Measurements from ENCODE around the gene SH3GL1. TPM values are rescaled to one million over a fixed set of nuclear protein-coding genes. Genes with fewer than 3 reads are reported as not detected.

The SH3GL1 gene
- total RNA-seq, 2 donors from 2014 or later: 40.9 to 53.4 TPM

DNA sequence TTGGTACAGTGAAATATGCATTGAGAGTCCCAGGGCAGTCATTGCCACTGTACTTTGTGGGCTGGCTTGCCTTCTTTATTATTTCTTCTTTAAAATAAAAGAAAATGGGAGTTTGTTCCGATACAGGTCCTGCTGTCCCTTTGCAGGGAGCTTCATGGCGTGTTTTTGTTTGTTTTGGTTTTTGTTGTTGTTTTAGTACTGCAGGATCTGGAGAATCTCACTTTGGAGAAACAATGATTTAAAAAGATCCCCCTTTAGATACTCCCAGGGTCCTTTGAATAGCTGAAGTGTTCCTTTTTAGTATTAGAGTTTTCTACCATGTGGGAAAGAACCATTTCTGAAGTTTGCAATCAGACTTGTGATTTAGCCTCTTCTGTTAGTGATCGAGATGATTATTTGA is 13.2 kb upstream of the SH3GL1 start:
- DNase-seq (ENCODE audit: low spot score in 2 of 2) (no peak), ATAC-seq (no peak)
- no peaks in the 10 kb centered on the region for H3K9me3 Mint-ChIP-seq
- H3K36me3 Mint-ChIP-seq: peaks cover 12% of the 10 kb centered on the region in 2 donors
- H3K27ac Mint-ChIP-seq: no peak overlapping the region

DNA sequence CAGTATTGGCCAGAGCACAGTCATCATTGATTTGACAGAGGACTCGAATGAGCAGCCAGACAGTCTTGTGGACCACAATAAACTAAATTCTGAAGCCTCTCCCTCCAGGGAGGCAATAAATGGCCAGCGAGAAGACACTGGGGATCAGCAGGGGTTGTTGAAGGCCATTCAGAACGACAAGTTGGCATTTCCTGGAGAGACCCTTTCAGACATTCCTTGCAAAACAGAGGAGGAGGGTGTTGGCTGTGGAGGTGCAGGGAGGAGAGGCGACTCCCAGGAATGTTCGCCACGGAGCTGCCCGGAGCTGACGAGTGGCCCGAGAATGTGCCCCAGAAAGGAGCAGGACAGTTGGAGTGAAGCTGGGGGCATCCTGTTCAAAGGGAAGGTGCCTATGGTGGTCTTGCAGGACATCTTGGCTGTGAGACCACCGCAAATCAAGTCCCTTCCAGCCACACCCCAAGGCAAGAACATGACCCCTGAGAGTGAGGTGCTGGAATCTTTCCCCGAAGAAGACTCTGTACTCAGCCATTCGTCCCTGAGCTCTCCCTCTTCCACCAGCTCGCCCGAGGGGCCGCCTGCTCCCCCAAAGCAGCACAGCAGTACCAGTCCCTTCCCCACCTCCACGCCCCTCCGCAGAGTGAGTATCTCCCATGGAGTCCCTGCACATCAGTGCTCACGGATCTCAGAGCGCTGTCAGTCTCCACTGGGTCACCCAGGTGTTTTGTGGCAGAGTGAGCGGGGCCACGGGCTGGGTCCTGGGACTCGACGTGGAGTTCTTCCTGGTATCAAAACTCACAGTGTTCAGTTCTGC is 9.0 kb upstream of the SH3GL1 start:
- peaks cover 19 to 29% of the 10 kb centered on the region in 2 donors for H3K36me3 Mint-ChIP-seq
- H3K9me3 Mint-ChIP-seq: no peaks in the 10 kb centered on the region
- peak overlapping the region in 1 of 2 donors; percentile 62 for H3K27ac Mint-ChIP-seq
- no peak for ATAC-seq
- no peak for DNase-seq (ENCODE audit: low spot score in 2 of 2)

DNA sequence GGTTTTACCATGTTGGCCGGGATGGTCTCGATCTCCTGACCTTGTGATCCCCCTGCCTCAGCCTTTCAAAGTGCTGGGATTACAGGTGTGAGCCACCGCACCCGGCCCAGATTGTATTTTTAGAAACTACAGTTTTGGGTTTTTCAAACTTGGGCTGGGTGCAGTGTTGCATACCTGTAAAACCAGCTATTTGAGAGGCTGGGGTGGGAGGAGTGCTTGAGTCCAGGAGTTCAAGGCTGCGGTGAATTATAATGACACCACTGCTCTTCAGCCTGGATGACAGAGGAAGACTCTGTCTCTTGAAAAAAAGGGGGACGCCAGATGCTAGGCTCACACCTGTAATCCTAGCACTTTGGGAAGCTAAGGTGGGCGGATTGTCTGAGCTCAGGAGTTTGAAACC is 6.3 kb upstream of the SH3GL1 start:
- Mint-ChIP-seq H3K27ac (no peak overlapping the region), H3K9me3 (no peaks in the 10 kb centered on the region), H3K36me3 (peaks cover 26 to 40% of the 10 kb centered on the region in 2 donors)
- no peak for ATAC-seq
- DNase-seq (ENCODE audit: low spot score in 2 of 2): no peak

DNA sequence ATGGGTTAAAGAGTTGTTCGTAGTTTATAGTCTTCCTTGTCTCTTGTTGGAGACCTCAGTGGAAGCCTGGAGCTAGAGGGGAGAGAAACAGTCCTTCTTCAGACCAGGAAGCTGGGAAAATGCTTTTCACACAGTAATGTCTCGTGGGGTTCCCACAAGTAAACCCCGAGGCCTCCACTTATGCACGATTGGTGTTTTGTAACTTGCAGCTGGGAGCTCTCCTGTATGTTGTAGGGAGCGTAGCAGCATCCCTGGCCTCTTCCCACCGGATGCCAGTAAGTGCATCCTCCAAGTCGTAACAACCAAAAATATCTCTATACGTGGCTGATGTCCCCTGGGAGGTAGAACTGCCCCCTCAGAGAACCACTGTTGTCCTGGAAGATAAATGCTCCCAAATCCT is 5.6 kb upstream of the SH3GL1 start:
- no peak for DNase-seq (ENCODE audit: low spot score in 2 of 2)
- Mint-ChIP-seq H3K27ac (peak overlapping the region in 1 of 2 donors; percentile 50), H3K36me3 (peaks cover 26 to 40% of the 10 kb centered on the region in 2 donors), H3K9me3 (no peaks in the 10 kb centered on the region)
- no peak for ATAC-seq

DNA sequence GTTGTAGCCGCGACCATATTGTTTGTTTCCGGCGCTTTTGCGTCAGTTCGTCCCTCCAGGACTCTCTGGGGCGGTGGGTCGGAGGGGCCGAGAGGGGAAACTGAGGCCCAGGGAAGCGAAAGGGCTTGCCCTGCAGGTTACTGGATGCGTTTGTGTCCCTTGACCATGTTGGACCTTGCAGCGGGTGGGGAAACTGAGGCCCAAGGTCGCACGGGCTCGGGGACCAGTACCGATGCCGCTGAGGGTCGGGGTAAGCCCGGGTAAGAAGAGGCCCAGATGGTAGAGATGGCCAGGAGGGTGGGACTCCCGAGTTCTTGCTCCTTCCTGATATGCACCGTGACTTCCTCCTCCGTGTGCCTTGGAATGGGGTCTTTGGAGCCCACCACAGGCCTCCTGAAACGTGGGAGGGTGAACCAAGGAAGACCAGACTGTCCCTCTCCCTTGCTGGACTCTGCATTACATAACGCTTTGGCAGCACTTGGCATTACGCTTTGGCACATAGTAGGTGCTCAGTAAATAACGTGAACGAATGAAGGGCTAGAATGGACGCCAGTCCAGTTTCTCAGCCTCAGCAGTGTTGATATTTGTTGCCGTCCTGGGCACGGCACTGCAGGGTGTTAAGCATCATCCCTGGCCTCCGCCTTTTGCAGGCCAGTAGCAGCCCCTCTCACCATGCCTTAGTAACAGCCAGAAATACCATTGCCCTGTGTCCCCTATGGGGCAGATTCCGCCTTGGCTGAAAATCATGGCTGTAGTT is 2.8 kb upstream of the SH3GL1 start:
- no peak for DNase-seq (ENCODE audit: low spot score in 2 of 2)
- no peaks in the 10 kb centered on the region for H3K9me3 Mint-ChIP-seq
- no peak for ATAC-seq
- peak overlapping the region; percentile 94 to 97 for H3K27ac Mint-ChIP-seq
- peaks cover 30 to 39% of the 10 kb centered on the region in 2 donors for H3K36me3 Mint-ChIP-seq

DNA sequence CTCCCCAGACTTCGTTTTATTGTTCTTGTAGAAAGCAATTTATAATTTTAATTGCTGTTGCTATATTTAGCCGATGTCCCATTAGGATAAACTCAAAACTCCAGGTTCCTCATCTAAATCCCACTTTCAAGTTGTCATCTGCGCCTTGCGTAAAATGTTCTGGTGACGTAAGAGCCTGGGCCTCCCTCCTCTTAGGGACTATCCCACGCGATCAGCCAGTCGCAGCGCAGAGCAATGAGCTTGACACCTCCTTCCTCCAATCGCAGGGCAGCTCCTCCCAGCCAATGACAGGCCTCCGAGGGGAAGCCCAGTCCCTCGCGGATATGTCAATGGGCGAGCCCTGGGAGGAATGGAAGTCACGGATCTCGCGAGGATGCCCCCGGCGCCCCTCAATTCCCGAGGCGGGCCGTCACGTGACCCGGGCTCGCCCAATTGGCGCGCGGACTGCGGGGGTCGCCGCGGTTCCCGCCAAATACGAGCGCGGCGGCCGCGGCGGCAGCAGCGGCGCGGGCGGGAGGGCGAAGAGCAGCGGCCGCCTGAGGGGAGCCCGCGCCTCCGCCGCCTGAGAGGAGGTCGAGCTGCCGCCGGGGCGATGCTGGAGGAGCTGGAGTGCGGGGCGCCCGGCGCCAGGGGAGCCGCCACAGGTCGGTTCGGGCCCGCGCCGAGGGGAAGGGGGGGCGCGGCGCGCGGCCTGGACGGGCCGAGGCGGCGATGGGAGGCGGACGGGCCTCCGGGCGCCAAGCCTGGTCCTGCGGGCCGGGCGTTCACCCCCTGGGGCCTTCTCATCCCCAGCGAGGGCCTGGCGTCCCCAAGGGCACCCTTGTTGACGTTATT is 2.0 kb upstream of the SH3GL1 start, which contains the start of gene CHAF1A:
Gene CHAF1A (plus strand): TSS at position 470 of the 834 bp plus-strand sequence. CDS start 123 bp downstream, at position 593.
- DNase-seq (ENCODE audit: low spot score in 2 of 2): peak; percentile 99 to 100
- peaks cover 30 to 42% of the 10 kb centered on the region in 2 donors for H3K36me3 Mint-ChIP-seq
- peak; percentile 94 to 95 for ATAC-seq
- H3K9me3 Mint-ChIP-seq: no peaks in the 10 kb centered on the region
- peak within 1 kb of the TSS; percentile 94 to 97 for H3K27ac Mint-ChIP-seq

DNA sequence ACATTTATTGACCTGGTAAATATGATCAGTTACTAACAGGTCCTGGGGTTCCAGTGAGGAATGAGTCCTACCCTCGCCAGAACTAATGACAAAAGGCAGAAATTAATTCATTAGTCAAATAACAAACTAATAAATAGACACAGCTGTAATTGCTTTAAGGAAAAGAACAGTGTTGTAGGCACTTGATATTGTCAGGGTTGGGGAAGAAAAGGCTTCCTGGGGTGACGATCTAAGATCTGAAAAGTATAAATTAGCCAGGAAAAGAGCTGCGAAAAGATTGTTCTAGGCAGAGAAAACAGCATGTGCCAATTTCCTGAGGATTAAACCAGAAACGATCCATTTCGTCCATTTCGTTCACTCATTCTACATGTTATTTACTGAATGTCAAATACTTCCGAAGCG is 1.4 kb upstream of the SH3GL1 start:
- no peaks in the 10 kb centered on the region for H3K9me3 Mint-ChIP-seq
- H3K36me3 Mint-ChIP-seq: peaks cover 31 to 47% of the 10 kb centered on the region in 2 donors
- DNase-seq (ENCODE audit: low spot score in 2 of 2) (no peak), ATAC-seq (no peak)
- H3K27ac Mint-ChIP-seq: peak overlapping the region; percentile 94 to 96

DNA sequence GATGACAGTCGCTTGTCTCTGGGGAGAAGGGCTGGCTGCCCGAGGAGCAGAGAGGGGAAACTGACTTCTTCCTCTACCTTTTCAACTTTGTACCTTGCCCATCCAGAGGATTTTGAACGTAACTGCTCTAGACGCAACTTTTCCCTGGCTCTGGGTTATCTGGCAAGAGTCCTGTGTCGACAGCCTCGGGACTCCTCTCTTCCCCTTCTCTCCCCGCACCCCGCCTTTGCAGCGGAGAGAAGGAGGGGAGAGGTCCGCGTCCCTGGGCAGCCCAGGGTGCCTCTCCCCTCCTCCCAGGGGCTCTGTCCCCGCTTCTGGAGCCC is 574 bp downstream of the SH3GL1 start:
- H3K36me3 Mint-ChIP-seq: peaks cover 27 to 46% of the 10 kb centered on the region in 2 donors
- DNase-seq (ENCODE audit: low spot score in 2 of 2): peak in 1 of 2 donors; percentile 64
- peak overlapping the region; percentile 92 to 94 for H3K27ac Mint-ChIP-seq
- peak; percentile 4 for ATAC-seq
- H3K9me3 Mint-ChIP-seq: no peaks in the 10 kb centered on the region

DNA sequence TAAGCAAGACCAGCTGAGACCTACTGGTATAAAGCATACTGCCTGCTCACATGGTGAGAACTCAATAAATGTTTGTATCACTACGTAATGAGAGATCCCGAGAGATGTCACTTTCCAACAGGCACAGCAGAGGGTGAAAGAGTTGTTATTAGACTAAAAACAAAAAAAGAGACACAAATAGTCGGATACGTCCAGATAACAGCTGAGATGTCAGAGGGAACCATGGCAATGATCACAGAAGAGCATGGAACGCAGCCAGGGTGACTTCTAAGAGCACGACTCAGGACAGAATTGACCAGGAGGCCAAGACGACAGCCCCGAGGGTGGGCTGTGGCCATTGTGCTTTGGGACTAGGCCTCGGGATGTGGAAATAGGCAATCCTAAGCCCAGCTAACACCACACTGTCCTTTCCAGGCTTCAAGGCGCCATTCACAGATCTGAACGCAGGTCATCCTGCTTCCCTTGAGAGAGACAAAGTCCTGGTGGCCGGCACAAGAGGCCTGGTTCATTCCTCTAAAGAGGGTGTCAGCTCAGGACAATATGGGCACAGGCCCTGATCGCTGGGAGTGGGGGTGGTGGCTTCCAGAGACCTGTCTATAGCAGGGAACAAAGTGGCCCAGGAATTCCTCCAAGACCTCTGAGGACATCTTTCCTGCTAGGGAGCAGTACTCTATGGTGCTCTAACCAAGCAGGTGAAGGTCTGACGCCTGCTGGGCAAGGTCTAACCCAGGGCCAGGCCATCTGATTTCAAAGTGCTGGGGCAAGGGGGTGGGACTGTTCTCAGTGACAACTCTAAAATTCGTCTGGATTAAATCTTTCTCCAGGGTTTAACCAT is 3.2 kb downstream of the SH3GL1 start:
- Mint-ChIP-seq H3K36me3 (peaks cover 16 to 30% of the 10 kb centered on the region in 2 donors), H3K9me3 (no peaks in the 10 kb centered on the region), H3K27ac (no peak overlapping the region)
- ATAC-seq: no peak
- DNase-seq (ENCODE audit: low spot score in 2 of 2): no peak

DNA sequence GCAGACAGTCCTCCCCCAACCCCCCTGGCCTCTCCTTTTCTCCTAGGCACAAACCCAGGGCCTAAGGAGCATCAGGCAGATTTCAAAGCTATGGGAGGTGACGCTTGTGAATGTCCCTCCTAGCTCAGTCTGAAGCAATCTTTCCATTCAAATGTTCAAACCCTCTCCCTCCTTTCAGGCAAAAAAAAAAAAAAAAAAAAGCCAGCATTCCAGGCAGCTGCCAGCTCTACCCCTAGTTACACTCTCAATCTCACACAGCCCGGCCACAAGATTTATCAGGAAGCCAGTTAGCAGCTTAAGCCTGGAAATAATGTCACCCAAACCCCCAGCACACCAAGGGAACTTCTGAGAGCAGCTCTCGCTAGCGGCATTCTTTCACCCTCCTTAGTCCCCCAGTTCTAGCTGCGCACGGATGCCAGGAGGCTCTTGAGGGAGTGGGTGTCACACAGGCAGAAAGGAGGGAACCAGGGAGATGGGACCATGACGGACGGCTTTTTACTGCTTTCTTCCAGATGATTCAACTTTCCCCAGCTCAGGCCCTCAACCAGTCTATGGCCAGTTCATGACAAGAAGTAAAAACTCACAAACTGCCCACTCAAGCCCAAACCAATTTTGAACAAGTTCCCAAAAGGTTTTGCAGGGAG is 6.3 kb downstream of the SH3GL1 start:
- peak overlapping the region in 1 of 2 donors; percentile 91 for H3K27ac Mint-ChIP-seq
- DNase-seq (ENCODE audit: low spot score in 2 of 2) (no peak), ATAC-seq (no peak)
- peaks cover 9 to 24% of the 10 kb centered on the region in 2 donors for H3K36me3 Mint-ChIP-seq
- H3K9me3 Mint-ChIP-seq: no peaks in the 10 kb centered on the region

DNA sequence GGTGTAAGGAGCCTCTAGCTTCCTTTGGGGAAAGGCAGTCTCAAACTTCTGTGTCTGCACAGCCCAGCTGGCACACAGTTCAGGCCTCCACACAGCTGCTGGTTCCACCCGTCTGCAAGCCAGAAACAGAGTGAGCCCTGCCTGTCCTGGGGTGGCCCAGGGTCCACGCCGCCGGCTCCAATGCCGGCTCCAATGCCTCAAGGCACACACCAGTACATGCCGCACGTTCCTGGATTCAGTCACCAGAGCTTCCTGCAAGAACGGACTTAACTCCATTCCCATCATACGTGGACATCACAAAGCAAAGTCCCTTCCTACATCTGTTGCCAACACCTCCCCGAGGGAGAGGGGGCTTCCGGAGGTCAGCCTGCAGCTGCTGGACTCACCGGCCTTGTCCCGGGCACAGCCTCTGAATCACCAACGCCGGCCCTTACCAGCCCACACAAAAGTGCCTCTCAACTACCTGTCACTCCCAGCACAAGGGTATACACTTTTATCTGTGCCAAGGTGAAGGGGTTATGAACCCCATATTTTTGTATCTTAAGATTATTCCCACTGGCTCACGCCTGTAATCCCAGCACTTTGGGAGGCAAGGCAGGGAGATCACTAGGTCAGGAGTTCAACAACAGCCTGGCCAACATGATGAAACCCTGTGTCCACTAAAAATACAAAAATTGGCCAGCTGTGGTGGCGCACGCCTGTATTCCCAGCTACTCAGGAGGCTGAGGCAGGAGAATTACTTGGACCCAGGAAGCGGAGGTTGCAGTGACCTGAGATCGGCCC is 8.5 kb downstream of the SH3GL1 start:
- Mint-ChIP-seq H3K9me3 (no peaks in the 10 kb centered on the region), H3K36me3 (peaks cover 6 to 13% of the 10 kb centered on the region in 2 donors), H3K27ac (no peak overlapping the region)
- DNase-seq (ENCODE audit: low spot score in 2 of 2) (no peak), ATAC-seq (no peak)

DNA sequence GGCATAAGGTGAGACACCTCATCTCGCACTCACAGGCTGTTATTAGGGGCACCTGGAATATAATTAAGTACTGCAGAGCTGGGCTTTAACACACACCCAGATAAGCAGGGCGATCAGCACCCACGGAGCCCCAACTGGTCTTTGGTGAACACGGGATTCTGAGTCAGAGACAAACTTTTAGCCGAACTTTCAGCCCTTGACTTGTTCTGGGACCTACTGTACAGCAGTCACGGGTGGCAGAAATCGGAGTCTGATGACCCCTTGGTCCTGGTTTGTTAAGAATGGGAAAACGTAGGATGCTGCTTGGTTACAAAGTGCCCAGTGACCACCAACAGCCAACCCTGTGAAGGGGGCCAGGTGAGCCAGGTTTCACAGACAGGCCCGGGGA is 9.0 kb downstream of the SH3GL1 start:
- no peak for ATAC-seq
- Mint-ChIP-seq H3K27ac (no peak overlapping the region), H3K9me3 (no peaks in the 10 kb centered on the region), H3K36me3 (peaks cover 0 to 7% of the 10 kb centered on the region in 2 donors)
- DNase-seq (ENCODE audit: low spot score in 2 of 2): no peak

DNA sequence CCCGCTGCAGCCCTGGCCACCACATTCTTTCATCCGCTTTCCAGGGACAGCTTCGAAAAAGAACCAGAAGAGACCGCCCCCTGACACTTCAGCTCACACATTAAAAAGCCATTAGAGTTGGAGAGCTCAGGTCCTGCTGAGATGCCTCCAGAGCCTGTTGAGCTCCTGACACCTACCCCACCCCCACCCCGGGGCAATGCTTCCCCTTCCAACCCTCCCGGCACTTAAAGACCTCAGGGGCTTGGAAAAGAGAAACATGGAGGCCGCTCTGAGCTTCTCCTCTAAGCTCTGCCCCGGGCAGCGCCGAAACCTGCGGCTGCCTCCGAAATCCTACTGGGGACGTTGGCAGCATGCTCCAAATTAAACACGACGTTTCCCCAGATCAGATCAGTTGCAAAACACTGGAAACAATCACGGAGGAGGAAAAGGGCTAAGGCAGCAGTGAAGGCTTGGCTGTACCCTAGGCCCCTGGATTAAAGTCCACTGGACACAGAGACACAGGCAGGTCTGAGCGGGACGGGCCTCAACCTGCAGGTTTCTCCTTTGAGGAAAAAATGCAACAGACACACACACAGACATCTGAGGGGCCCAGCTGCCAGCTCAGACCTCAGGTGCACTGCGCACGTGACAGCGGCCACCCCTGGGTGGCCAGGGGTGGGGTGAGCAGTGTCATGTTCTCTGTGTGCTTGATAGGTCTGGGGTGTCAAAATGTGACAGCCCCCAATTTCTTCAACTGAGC is 9.6 kb downstream of the SH3GL1 start:
- H3K27ac Mint-ChIP-seq: peak overlapping the region; percentile 72 to 80
- DNase-seq (ENCODE audit: low spot score in 2 of 2): no peak
- H3K9me3 Mint-ChIP-seq: no peaks in the 10 kb centered on the region
- H3K36me3 Mint-ChIP-seq: peaks cover 0 to 7% of the 10 kb centered on the region in 2 donors
- no peak for ATAC-seq

DNA sequence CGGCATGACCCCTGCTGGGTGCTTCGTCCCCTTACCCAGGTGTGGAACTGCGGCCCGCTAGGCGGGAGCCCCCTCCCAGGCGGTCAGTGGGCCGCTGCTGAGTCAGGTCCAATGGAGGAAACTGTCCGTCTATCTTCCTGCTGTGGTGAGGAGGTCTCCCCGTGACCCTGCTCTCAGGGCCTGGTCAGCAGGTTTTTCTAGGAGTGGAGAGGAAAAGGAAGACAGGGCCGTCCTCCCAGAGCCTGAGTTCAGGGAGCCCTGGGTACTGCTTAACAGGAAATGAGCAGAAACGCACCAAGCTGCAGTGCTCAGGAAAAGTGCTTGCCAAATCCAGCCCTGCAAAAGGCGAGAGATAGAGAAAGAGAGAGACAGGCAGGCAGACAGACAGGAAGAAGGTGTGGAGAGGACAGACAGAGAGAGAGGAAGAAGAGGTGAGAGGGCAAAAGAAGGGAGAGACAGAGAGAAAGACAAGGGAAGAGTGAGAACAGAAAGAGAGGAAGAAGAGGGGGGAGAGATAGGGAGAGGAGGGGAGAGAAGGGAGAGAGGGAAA is 10.3 kb downstream of the SH3GL1 start:
- ATAC-seq (no peak), DNase-seq (ENCODE audit: low spot score in 2 of 2) (no peak)
- Mint-ChIP-seq H3K27ac (peak overlapping the region; percentile 72 to 80), H3K9me3 (no peaks in the 10 kb centered on the region), H3K36me3 (peaks cover 0 to 3% of the 10 kb centered on the region in 2 donors)
